Breast epithelium (tissue), 3 donors: Measurements from ENCODE around the gene CCDC117.

Experiments used
- CTCF ChIP-seq, 3 donors: fragments of 450-650 bp; IDR thresholded peaks; one replicate each; pipeline ENCODE4 v1.5.1; 2016 to 2017; ENCODE audit warnings: antibody characterized with exemption in 3 of 3, mild to moderate bottlenecking in 3 of 3, moderate library complexity in 3 of 3
- POLR2AphosphoS5 ChIP-seq, 3 donors: sonication (generic); formaldehyde crosslinking; IDR thresholded peaks; one replicate each; pipeline ENCODE4 v1.6.1; 2017; ENCODE audit warnings: antibody characterized with exemption in 3 of 3

GRCh38 chr22:28737701-28738100, 34.8 kb upstream of the CCDC117 start:
- TF ChIP-seq POLR2AphosphoS5 (IDR thresholded peaks at IDR 0.05) (no peak), CTCF (IDR thresholded peaks at IDR 0.05) (no peak)
